SK-N-SH treated with all-trans-retinoic acid at 6 μM for 48 hours (cell line): ENCODE data around the gene DDTL.
"Not testable (repeated sequence)": the region's sequence is repeated elsewhere in the genome, so short reads cannot be mapped to it uniquely, and the experiment has no call there.

Source experiments
- ARNTL ChIP-seq: fragments of 450-650 bp; formaldehyde crosslinking; IDR thresholded peaks from 2 replicates; pipeline ENCODE4 v1.5.0; 2020; ENCODE audit warnings: low read depth, mild to moderate bottlenecking, moderate library complexity, borderline replicate concordance
- CREB5 ChIP-seq: fragments of 250-450 bp; sonication (Bioruptor Pico); IDR thresholded peaks from 2 replicates; pipeline ENCODE4 v1.5.1; 2020; ENCODE audit warnings: low read depth, mild to moderate bottlenecking, moderate library complexity
- CSDC2 ChIP-seq: fragments of 250-450 bp; sonication (Bioruptor Pico); IDR thresholded peaks from 2 replicates; pipeline ENCODE4 v1.5.0; 2020; ENCODE audit warnings: mild to moderate bottlenecking, moderate library complexity
- CSRNP3 ChIP-seq: fragments of 250-450 bp; sonication (Bioruptor Pico); IDR thresholded peaks from 2 replicates; pipeline ENCODE4 v1.5.1; 2021; ENCODE audit warnings: mild to moderate bottlenecking, moderate library complexity
- ESRRG ChIP-seq: fragments of 250-450 bp; sonication (Bioruptor Pico); IDR thresholded peaks from 2 replicates; pipeline ENCODE4 v1.6.1; 2021; ENCODE audit warnings: mild to moderate bottlenecking
- PATZ1 ChIP-seq: fragments of 250-450 bp; sonication (Bioruptor Pico); IDR thresholded peaks from 2 replicates; pipeline ENCODE4 v1.8.0; 2020; ENCODE audit warnings: mild to moderate bottlenecking, moderate library complexity, borderline replicate concordance
- PPARA ChIP-seq: fragments of 250-450 bp; sonication (Bioruptor Pico); IDR thresholded peaks from 2 replicates; pipeline ENCODE4 v1.5.0; 2020; ENCODE audit warnings: mild to moderate bottlenecking, borderline replicate concordance
- RARB ChIP-seq: fragments of 250-450 bp; sonication (Bioruptor Pico); IDR thresholded peaks from 2 replicates; pipeline ENCODE4 v1.8.0; 2021; ENCODE audit warnings: mild to moderate bottlenecking, moderate library complexity
- ZFP3 ChIP-seq: fragments of 250-450 bp; sonication (Bioruptor Pico); IDR thresholded peaks from 2 replicates; pipeline ENCODE4 v1.5.0; 2020; ENCODE audit warnings: mild to moderate bottlenecking, moderate library complexity
- ZFP30 ChIP-seq: fragments of 450-650 bp; formaldehyde crosslinking; IDR thresholded peaks from 2 replicates; pipeline ENCODE4 v1.5.0; 2022; ENCODE audit warnings: mild to moderate bottlenecking, moderate library complexity
- ZNF8 ChIP-seq: fragments of 450-650 bp; formaldehyde crosslinking; IDR thresholded peaks from 2 replicates; pipeline ENCODE4 v1.5.0; 2020; ENCODE audit warnings: mild to moderate bottlenecking, moderate library complexity

GRCh38 chr22:23954193-23954990 is 12.3 kb upstream of the DDTL start:
- TF ChIP-seq CSRNP3; ZNF8 (CRISPR knock-in tag); PATZ1 (CRISPR knock-in tag); PPARA; RARB (CRISPR knock-in tag); ZFP3 (CRISPR knock-in tag); CREB5; ESRRG; ZFP30 (CRISPR knock-in tag); ARNTL (CRISPR knock-in tag); CSDC2 (CRISPR knock-in tag): not testable (repeated sequence)
